Tibial nerve (tissue), 4 donors: Measurements from ENCODE around the gene KRT14. TPM values are rescaled to one million over a fixed set of nuclear protein-coding genes. Genes with fewer than 3 reads are reported as not detected.
A peak's percentile ranks its signal among the peaks of the same experiment; 100 is the strongest.

Source experiments
- DNase-seq, 2 donors: peaks; one replicate each; pipeline ENCODE4 v3.0.0-alpha.2; 2019; ENCODE audit warnings: low spot score in 2 of 2
- H3K27ac ChIP-seq, 4 donors: fragments of 200-600 bp; sonication (generic) in 3 of 4; one replicate each; pipeline ENCODE4 v1.5.1; 2017 to 2019; ENCODE audit warnings: mild to moderate bottlenecking in 1 of 4
- H3K27me3 ChIP-seq, 2 donors: fragments of 200-600 bp; sonication (generic) in 1 of 2; one replicate each; pipeline versions ENCODE4 v1.5.1 to v1.6.0; 2017 to 2019
- H3K36me3 ChIP-seq, 3 donors: fragments of 200-600 bp; sonication (generic); one replicate each; pipeline ENCODE4 v1.5.1; 2018 to 2019
- H3K4me1 ChIP-seq, 4 donors: fragments of 200-600 bp; sonication (generic) in 3 of 4; one replicate each; pipeline ENCODE4 v1.5.1; 2017 to 2019
- H3K4me3 ChIP-seq, 4 donors: fragments of 200-600 bp; sonication (generic) in 3 of 4; one replicate each; pipeline ENCODE4 v1.5.1; 2017 to 2019; ENCODE audit warnings: mild to moderate bottlenecking in 1 of 4, moderate library complexity in 1 of 4
- H3K9me3 ChIP-seq, 4 donors: fragments of 200-600 bp; sonication (generic) in 3 of 4; one replicate each; pipeline ENCODE4 v1.5.1; 2017 to 2019
- EP300 ChIP-seq, 2 donors: sonication (generic); formaldehyde crosslinking; IDR thresholded peaks; one replicate each; pipeline ENCODE4 v1.6.1; 2017; ENCODE audit warnings: antibody characterized with exemption in 2 of 2, mild to moderate bottlenecking in 1 of 2
- POLR2A ChIP-seq, 2 donors: fragments of 450-650 bp; IDR thresholded peaks; one replicate each; pipeline ENCODE4 v1.6.1; 2017; ENCODE audit warnings: antibody characterized with exemption in 2 of 2, mild to moderate bottlenecking in 2 of 2, moderate library complexity in 2 of 2
- WGBS, 2 donors: methylation state at CpG; one replicate each; pipeline ENCODE4 v1.1.5; 2018; 5-methylcytosine and 5-hydroxymethylcytosine counted together
- total RNA-seq, 4 donors: library from RNA; depleted of rRNA; stranded (reverse); fragments of >200 nt; gene quantifications; one replicate each; pipeline ENCODE4 v1.1.0, GENCODE V29; 2016
- TF ChIP-seq, protein P1 (sequence below), 5 experiments: fragments of 200-600 bp in 3 of 5; fragments of 450-650 bp in 2 of 5; sonication (generic) in 3 of 5; IDR thresholded peaks; one replicate each; pipeline ENCODE4 v1.5.1; 2016 to 2019; ENCODE audit warnings: antibody characterized with exemption in 5 of 5, mild to moderate bottlenecking in 3 of 5, moderate library complexity in 2 of 5

Gene KRT14
- total RNA-seq, 4 donors from 2014 or later: 8.4 to 57.8 (median 34.0) TPM

DNA sequence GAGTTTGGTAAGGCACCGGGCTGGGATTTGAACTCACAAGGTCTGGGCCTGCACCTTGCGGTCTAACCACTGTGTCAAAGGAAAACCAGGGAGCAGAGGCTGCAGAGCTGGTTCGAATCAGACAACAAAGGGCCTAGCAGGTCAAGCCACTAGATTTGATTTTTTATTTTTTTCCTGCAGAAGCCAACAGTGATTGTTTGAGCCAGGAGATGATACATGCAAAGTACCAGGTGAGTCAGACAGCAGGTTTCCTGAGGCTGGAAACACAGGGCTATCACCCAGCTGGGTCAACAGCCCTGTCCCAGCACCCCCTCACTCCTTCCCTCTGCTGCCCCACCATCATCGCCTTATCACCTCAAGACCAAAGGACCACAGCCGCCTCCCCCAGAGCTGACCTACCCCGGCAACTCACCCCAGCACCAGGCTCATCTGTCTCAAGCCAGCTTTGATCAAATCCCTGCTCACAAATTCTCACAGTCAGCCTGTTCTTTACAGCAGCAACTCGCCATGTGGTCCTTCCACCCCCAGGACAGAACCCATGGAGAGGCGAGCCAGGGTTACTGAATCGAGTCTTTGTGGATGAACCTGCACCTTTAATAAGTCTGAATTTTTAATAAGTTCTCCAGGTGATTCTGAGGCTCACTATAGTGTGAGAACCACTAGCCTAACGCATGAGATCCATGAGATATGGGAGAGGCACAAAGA, 45.6 kb downstream of the KRT14 start:
- TF ChIP-seq POLR2A (IDR thresholded peaks at IDR 0.05) (no peak), EP300 (IDR thresholded peaks at IDR 0.05) (no peak)
- TF ChIP-seq, protein P1, sequence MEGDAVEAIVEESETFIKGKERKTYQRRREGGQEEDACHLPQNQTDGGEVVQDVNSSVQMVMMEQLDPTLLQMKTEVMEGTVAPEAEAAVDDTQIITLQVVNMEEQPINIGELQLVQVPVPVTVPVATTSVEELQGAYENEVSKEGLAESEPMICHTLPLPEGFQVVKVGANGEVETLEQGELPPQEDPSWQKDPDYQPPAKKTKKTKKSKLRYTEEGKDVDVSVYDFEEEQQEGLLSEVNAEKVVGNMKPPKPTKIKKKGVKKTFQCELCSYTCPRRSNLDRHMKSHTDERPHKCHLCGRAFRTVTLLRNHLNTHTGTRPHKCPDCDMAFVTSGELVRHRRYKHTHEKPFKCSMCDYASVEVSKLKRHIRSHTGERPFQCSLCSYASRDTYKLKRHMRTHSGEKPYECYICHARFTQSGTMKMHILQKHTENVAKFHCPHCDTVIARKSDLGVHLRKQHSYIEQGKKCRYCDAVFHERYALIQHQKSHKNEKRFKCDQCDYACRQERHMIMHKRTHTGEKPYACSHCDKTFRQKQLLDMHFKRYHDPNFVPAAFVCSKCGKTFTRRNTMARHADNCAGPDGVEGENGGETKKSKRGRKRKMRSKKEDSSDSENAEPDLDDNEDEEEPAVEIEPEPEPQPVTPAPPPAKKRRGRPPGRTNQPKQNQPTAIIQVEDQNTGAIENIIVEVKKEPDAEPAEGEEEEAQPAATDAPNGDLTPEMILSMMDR (IDR thresholded peaks at IDR 0.05): no peak
- Histone ChIP-seq H3K4me3 (no peak overlapping the region), H3K4me1 (peaks cover 0 to 3% (median 0%) of the 10 kb centered on the region in 4 donors), H3K27ac (no peak overlapping the region), H3K36me3 (no peaks in the 10 kb centered on the region), H3K27me3 (no peaks in the 10 kb centered on the region), H3K9me3 (no peaks in the 10 kb centered on the region)
- WGBS, 2 donors: 90 to 93% methylated on average over 10 of the region's 10 CpGs
- DNase-seq: no peak

DNA sequence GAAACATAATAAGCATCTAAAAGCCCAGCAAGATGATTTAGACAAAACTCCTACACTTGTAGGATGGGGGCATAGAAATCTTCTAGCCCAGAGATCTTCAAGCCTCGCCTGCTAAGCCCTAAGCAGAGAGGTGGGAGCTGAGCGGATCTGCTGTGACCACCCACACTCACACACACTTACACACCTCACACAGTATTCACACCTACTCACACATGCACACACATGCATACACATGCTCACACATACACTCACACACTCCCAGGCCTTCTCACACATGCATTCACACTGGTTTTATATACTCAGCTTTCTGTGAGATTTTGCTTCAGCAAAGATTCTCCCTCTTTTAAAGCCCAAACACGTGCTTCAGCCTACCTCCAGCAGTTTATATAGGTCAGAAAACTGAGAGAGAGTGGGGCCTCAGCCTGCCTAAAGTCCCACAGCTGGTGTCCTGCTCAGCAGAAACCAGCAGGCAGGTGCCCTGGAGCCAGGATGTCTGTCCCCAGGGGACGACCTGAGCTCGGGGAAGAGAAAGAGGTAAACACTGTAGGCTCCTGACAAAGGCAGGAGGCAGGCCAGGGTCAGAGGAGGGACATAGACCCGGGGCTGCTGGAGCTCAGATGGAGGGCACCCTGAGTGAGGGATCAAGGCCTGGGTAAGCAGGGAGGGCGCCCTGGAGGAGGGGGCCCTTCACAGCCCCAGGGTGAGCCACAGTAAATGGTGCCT, 46.6 kb downstream of the KRT14 start:
- WGBS, 2 donors: 60 to 72% methylated on average over 7 of the region's 7 CpGs

DNA sequence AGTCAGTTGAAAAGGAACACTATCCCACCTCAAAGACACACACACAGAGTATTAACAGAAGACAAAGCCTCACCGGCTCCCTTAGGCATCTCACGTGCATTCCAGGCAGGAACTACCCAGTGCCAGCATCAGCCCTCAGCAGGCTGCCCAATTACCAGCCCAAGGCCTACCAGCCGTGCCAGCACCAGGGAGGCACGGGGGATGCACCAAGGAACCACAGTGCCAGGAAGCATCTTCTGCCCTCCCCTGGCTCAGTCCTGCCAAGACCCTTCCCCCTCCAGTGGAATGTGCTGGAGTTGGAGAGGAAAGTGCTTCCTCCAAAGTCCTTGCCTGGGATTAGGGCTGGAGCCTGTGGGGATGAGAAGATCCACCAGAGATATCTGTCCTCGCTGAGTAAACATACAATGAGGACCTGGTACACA, 47.6 kb downstream of the KRT14 start:
- WGBS, 2 donors: 58 to 84% methylated on average over 5 of the region's 5 CpGs
- Histone ChIP-seq H3K9me3 (no peaks in the 10 kb centered on the region), H3K27me3 (no peaks in the 10 kb centered on the region), H3K4me1 (peaks cover 0 to 3% (median 0%) of the 10 kb centered on the region in 4 donors), H3K36me3 (no peaks in the 10 kb centered on the region), H3K27ac (peak overlapping the region in 1 of 4 donors; percentile 40), H3K4me3 (no peak overlapping the region)
- no peak for DNase-seq
- TF ChIP-seq POLR2A (IDR thresholded peaks at IDR 0.05) (no peak), EP300 (IDR thresholded peaks at IDR 0.05) (no peak)
- TF ChIP-seq, protein P1 (IDR thresholded peaks at IDR 0.05): no peak

More for the DNA sequence above, 46.6 kb downstream of the KRT14 start:
- TF ChIP-seq POLR2A (IDR thresholded peaks at IDR 0.05) (no peak), EP300 (IDR thresholded peaks at IDR 0.05) (no peak)
- TF ChIP-seq, protein P1 (IDR thresholded peaks at IDR 0.05): no peak
- no peak overlapping the region for H3K27ac ChIP-seq
- no peaks in the 10 kb centered on the region for H3K9me3 ChIP-seq
- H3K4me1 ChIP-seq: peaks cover 0 to 3% (median 0%) of the 10 kb centered on the region in 4 donors
- H3K27me3 ChIP-seq: no peaks in the 10 kb centered on the region
- DNase-seq: no peak
- no peak overlapping the region for H3K4me3 ChIP-seq
- H3K36me3 ChIP-seq: no peaks in the 10 kb centered on the region

DNA sequence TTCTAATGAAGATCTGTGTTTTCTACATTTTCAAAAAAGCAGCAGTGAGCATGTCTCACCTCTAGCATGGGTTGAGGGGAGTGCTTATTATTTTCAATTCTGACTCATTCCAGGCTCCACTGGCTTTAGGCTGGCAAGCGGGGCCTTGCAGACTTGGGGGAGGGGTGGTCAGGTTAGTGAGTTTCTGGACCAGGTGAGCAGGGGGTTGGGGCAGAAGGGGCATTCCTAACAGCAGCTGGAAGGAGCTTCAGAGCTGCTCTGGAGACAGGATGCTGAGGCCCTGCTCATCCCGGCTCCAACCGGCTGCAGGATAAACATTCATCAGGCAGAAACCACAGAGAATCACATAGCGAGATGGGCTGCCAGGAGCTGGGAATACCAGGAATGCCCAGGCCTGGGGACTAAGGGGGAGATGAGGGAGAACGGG, 48.1 kb downstream of the KRT14 start:
- peak overlapping the region in 1 of 4 donors; percentile 40 for H3K27ac ChIP-seq
- TF ChIP-seq, protein P1 (IDR thresholded peaks at IDR 0.05): no peak
- TF ChIP-seq POLR2A (IDR thresholded peaks at IDR 0.05): no peak
- TF ChIP-seq EP300 (IDR thresholded peaks at IDR 0.05): no peak
- WGBS, 2 donors: 74 to 78% methylated on average over 5 of the region's 5 CpGs
- no peaks in the 10 kb centered on the region for H3K36me3 ChIP-seq
- DNase-seq: no peak
- H3K4me3 ChIP-seq: no peak overlapping the region
- H3K9me3 ChIP-seq: no peaks in the 10 kb centered on the region
- H3K4me1 ChIP-seq: peaks cover 0 to 3% (median 0%) of the 10 kb centered on the region in 4 donors
- H3K27me3 ChIP-seq: no peaks in the 10 kb centered on the region

DNA sequence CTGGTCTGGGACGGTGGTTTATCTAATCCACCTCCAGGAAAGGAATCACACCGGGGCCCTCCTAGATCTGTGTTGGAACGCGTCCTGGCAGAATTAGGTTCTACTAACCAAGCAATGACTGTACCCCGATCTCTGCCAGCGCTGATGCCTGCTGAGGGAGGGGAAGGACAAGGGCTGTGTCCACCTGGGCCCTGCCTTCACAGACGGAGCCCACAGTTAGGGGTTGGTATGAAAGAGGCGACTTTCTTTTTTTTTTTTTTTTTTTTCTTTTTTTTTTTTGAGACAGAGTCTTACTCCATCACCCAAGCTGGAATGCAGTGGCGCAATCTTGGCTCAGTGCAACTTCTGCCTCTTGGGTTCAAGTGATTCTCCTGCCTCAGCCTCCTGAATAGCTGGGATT, 48.7 kb downstream of the KRT14 start:
- Histone ChIP-seq H3K4me3 (no peak overlapping the region), H3K4me1 (peaks cover 0 to 3% (median 0%) of the 10 kb centered on the region in 4 donors), H3K27ac (no peak overlapping the region), H3K9me3 (no peaks in the 10 kb centered on the region), H3K36me3 (no peaks in the 10 kb centered on the region), H3K27me3 (no peaks in the 10 kb centered on the region)
- DNase-seq: no peak
- TF ChIP-seq EP300 (IDR thresholded peaks at IDR 0.05) (no peak), POLR2A (IDR thresholded peaks at IDR 0.05) (no peak)
- TF ChIP-seq, protein P1 (IDR thresholded peaks at IDR 0.05): no peak
- WGBS, 2 donors: 91 to 98% methylated on average over 9 of the region's 9 CpGs
